ENCODE measurements around the gene KCND2. TPM values are rescaled to one million over a fixed set of nuclear protein-coding genes. Genes with fewer than 3 reads are reported as not detected.

Gene KCND2
- total RNA-seq, 1 donor from 2014 or later, result 2.9 TPM

- Histone ChIP-seq H3K4me1 (no peaks in the 10 kb centered on the region), H3K27me3 (no peaks in the 10 kb centered on the region), H3F3A (ENCODE audit: low read depth) (no peaks in the 10 kb centered on the region), H3K9ac (no peak overlapping the region), H3K79me2 (ENCODE audit: low read depth) (no peaks in the 10 kb centered on the region), H2AFZ (replicated peaks) (no peak overlapping the region), H3K27ac (no peak overlapping the region), H3K9me3 (ENCODE audit: low read depth) (no peaks in the 10 kb centered on the region), H3K4me2 (no peak overlapping the region), H3K36me3 (no peaks in the 10 kb centered on the region), H3K4me3 (no peak overlapping the region), H4K20me1 (ENCODE audit: low read depth) (no peaks in the 10 kb centered on the region)
- H3K4me1 Mint-ChIP-seq, result no peaks in the 10 kb centered on the region
- no peak for TF ChIP-seq CTCF (IDR thresholded peaks at IDR 0.05)
- no peak for TF ChIP-seq EZH2 (IDR thresholded peaks at IDR 0.05)
- no peak for TF ChIP-seq EZH2phosphoT487 (IDR thresholded peaks at IDR 0.05)
- peaks cover 16% of the 10 kb centered on the region for H3K9me3 Mint-ChIP-seq
- no peaks in the 10 kb centered on the region for H3K27me3 Mint-ChIP-seq (ENCODE audit: insufficient read depth, low read depth)
- no peaks in the 10 kb centered on the region for H3K36me3 Mint-ChIP-seq
- no peak for DNase-seq (ENCODE audit: low spot score)
- no peak overlapping the region for H3K27ac Mint-ChIP-seq
- H3K4me3 Mint-ChIP-seq, result no peak overlapping the region
Observed at GRCh38 chr7:120254845-120255244, 18.1 kb upstream of the KCND2 start.

GRCh38 chr7:120256344-120257070, 16.5 kb upstream of the KCND2 start:
- no peak overlapping the region for H3K4me2 ChIP-seq
- Mint-ChIP-seq H3K27ac (no peak overlapping the region), H3K4me1 (no peaks in the 10 kb centered on the region), H3K36me3 (no peaks in the 10 kb centered on the region), H3K9me3 (peaks cover 16% of the 10 kb centered on the region), H3K27me3 (ENCODE audit: insufficient read depth, low read depth) (no peaks in the 10 kb centered on the region), H3K4me3 (no peak overlapping the region)
- H2AFZ ChIP-seq (replicated peaks), result no peak overlapping the region
- H3K9ac ChIP-seq, result no peak overlapping the region
- H3K27me3 ChIP-seq, result no peaks in the 10 kb centered on the region
- H4K20me1 ChIP-seq (ENCODE audit: low read depth), result no peaks in the 10 kb centered on the region
- no peaks in the 10 kb centered on the region for H3K79me2 ChIP-seq (ENCODE audit: low read depth)
- no peaks in the 10 kb centered on the region for H3K36me3 ChIP-seq
- H3K27ac ChIP-seq, result no peak overlapping the region
- H3F3A ChIP-seq (ENCODE audit: low read depth), result no peaks in the 10 kb centered on the region
- H3K9me3 ChIP-seq (ENCODE audit: low read depth), result no peaks in the 10 kb centered on the region
- DNase-seq (ENCODE audit: low spot score), result no peak
- no peak for TF ChIP-seq CTCF (IDR thresholded peaks at IDR 0.05)
- no peak for TF ChIP-seq EZH2 (IDR thresholded peaks at IDR 0.05)
- TF ChIP-seq EZH2phosphoT487 (IDR thresholded peaks at IDR 0.05), result no peak
- no peaks in the 10 kb centered on the region for H3K4me1 ChIP-seq
- H3K4me3 ChIP-seq, result no peak overlapping the region

- Histone ChIP-seq H3K4me2 (no peak overlapping the region), H3K27me3 (no peaks in the 10 kb centered on the region), H3K4me3 (no peak overlapping the region), H3F3A (ENCODE audit: low read depth) (no peaks in the 10 kb centered on the region), H4K20me1 (ENCODE audit: low read depth) (no peaks in the 10 kb centered on the region), H3K4me1 (no peaks in the 10 kb centered on the region), H3K9me3 (ENCODE audit: low read depth) (no peaks in the 10 kb centered on the region), H3K79me2 (ENCODE audit: low read depth) (no peaks in the 10 kb centered on the region), H3K9ac (no peak overlapping the region), H2AFZ (replicated peaks) (no peak overlapping the region), H3K27ac (no peak overlapping the region), H3K36me3 (no peaks in the 10 kb centered on the region)
- Mint-ChIP-seq H3K9me3 (peaks cover 16% of the 10 kb centered on the region), H3K4me1 (no peaks in the 10 kb centered on the region), H3K27ac (no peak overlapping the region), H3K36me3 (no peaks in the 10 kb centered on the region), H3K4me3 (no peak overlapping the region), H3K27me3 (ENCODE audit: insufficient read depth, low read depth) (no peaks in the 10 kb centered on the region)
- no peak for DNase-seq (ENCODE audit: low spot score)
- TF ChIP-seq EZH2 (IDR thresholded peaks at IDR 0.05) (no peak), EZH2phosphoT487 (IDR thresholded peaks at IDR 0.05) (no peak), CTCF (IDR thresholded peaks at IDR 0.05) (no peak)
Observed at GRCh38 chr7:120259386-120259785, 13.6 kb upstream of the KCND2 start.
